Measurements from ENCODE around the gene ATAD5. TPM values are rescaled to one million over a fixed set of nuclear protein-coding genes. Genes with fewer than 3 reads are reported as not detected.

ATAD5 gene
- total and polyA plus RNA-seq, 2 of the 13 experiments (the other 11 are each of a cell fraction or from before 2014, with no cell fraction given) = 1.8 to 10.7 TPM

- TF ChIP-seq ZNF232 (CRISPR knock-in tag; IDR thresholded peaks at IDR 0.05; ENCODE audit: borderline replicate concordance) = peak; percentile 95
- TF ChIP-seq, protein P1, sequence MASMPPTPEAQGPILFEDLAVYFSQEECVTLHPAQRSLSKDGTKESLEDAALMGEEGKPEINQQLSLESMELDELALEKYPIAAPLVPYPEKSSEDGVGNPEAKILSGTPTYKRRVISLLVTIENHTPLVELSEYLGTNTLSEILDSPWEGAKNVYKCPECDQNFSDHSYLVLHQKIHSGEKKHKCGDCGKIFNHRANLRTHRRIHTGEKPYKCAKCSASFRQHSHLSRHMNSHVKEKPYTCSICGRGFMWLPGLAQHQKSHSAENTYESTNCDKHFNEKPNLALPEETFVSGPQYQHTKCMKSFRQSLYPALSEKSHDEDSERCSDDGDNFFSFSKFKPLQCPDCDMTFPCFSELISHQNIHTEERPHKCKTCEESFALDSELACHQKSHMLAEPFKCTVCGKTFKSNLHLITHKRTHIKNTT (CRISPR knock-in tag; IDR thresholded peaks at IDR 0.05) = 0 out of 2 replicates have a peak, but pooled peaks have one; percentile 74
- TF ChIP-seq ZNF547 (CRISPR knock-in tag; IDR thresholded peaks at IDR 0.05) = peak; percentile 87; the same call in 1 of the 2 replicates
- TF ChIP-seq, protein P2, sequence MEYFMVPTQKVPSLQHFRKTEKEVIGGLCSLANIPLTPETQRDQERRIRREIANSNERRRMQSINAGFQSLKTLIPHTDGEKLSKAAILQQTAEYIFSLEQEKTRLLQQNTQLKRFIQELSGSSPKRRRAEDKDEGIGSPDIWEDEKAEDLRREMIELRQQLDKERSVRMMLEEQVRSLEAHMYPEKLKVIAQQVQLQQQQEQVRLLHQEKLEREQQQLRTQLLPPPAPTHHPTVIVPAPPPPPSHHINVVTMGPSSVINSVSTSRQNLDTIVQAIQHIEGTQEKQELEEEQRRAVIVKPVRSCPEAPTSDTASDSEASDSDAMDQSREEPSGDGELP (IDR thresholded peaks at IDR 0.05; ENCODE audit: borderline replicate concordance, low read depth) = no peak; the same call in 1 of the 2 replicates
- TF ChIP-seq, protein P3, sequence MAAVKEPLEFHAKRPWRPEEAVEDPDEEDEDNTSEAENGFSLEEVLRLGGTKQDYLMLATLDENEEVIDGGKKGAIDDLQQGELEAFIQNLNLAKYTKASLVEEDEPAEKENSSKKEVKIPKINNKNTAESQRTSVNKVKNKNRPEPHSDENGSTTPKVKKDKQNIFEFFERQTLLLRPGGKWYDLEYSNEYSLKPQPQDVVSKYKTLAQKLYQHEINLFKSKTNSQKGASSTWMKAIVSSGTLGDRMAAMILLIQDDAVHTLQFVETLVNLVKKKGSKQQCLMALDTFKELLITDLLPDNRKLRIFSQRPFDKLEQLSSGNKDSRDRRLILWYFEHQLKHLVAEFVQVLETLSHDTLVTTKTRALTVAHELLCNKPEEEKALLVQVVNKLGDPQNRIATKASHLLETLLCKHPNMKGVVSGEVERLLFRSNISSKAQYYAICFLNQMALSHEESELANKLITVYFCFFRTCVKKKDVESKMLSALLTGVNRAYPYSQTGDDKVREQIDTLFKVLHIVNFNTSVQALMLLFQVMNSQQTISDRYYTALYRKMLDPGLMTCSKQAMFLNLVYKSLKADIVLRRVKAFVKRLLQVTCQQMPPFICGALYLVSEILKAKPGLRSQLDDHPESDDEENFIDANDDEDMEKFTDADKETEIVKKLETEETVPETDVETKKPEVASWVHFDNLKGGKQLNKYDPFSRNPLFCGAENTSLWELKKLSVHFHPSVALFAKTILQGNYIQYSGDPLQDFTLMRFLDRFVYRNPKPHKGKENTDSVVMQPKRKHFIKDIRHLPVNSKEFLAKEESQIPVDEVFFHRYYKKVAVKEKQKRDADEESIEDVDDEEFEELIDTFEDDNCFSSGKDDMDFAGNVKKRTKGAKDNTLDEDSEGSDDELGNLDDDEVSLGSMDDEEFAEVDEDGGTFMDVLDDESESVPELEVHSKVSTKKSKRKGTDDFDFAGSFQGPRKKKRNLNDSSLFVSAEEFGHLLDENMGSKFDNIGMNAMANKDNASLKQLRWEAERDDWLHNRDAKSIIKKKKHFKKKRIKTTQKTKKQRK (IDR thresholded peaks at IDR 0.05; ENCODE audit: low read length) = no peak
- TF ChIP-seq ZNF264 (CRISPR knock-in tag; IDR thresholded peaks at IDR 0.05) = peak; percentile 83
- no peak for TF ChIP-seq TRIM24 (CRISPR knock-in tag; IDR thresholded peaks at IDR 0.05)
- TF ChIP-seq SMYD3 (CRISPR knock-in tag; IDR thresholded peaks at IDR 0.05) = peak; percentile 63; the same call in 1 of the 2 replicates
- TF ChIP-seq EEA1 (CRISPR knock-in tag; IDR thresholded peaks at IDR 0.05; ENCODE audit: borderline replicate concordance) = peak; percentile 95
- TF ChIP-seq, protein P4, sequence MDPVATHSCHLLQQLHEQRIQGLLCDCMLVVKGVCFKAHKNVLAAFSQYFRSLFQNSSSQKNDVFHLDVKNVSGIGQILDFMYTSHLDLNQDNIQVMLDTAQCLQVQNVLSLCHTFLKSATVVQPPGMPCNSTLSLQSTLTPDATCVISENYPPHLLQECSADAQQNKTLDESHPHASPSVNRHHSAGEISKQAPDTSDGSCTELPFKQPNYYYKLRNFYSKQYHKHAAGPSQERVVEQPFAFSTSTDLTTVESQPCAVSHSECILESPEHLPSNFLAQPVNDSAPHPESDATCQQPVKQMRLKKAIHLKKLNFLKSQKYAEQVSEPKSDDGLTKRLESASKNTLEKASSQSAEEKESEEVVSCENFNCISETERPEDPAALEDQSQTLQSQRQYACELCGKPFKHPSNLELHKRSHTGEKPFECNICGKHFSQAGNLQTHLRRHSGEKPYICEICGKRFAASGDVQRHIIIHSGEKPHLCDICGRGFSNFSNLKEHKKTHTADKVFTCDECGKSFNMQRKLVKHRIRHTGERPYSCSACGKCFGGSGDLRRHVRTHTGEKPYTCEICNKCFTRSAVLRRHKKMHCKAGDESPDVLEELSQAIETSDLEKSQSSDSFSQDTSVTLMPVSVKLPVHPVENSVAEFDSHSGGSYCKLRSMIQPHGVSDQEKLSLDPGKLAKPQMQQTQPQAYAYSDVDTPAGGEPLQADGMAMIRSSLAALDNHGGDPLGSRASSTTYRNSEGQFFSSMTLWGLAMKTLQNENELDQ (CRISPR knock-in tag; IDR thresholded peaks at IDR 0.05; ENCODE audit: borderline replicate concordance) = peak; percentile 93; the same call in 1 of the 2 replicates
- 0 out of 2 replicates have a peak, but pooled peaks have one; percentile 26 for TF ChIP-seq RNF2 (conservative IDR thresholded peaks at IDR 0.05; ENCODE audit: low read depth)
- TF ChIP-seq ZNF660 (CRISPR knock-in tag; IDR thresholded peaks at IDR 0.05; ENCODE audit: borderline replicate concordance, low read depth) = no peak
- TF ChIP-seq SAFB2 (CRISPR knock-in tag; IDR thresholded peaks at IDR 0.05; ENCODE audit: borderline replicate concordance, low read depth) = peak; percentile 97
- TF ChIP-seq TCF7 (IDR thresholded peaks at IDR 0.05; ENCODE audit: low read depth) = no peak
- peak; percentile 88 for TF ChIP-seq NR2C2 (CRISPR knock-in tag; IDR thresholded peaks at IDR 0.05; ENCODE audit: borderline replicate concordance)
- no peak for TF ChIP-seq GMEB2 (CRISPR knock-in tag; IDR thresholded peaks at IDR 0.05; ENCODE audit: low read depth)
These were observed 74.5 kb downstream of the ATAD5 start, which contains the start of gene TEFM (continued) for GRCh38 chr17:30906101-30906911.

All from HepG2 (cell line).